ENCODE data around the gene ARHGAP10. TPM values are rescaled to one million over a fixed set of nuclear protein-coding genes. Genes with fewer than 3 reads are reported as not detected.
"Not testable (repeated sequence)": the region's sequence is repeated elsewhere in the genome, so short reads cannot be mapped to it uniquely, and the experiment has no call there.

Gene ARHGAP10
- total RNA-seq, 2 donors from 2014 or later, result 23.9 to 28.7 TPM

DNA sequence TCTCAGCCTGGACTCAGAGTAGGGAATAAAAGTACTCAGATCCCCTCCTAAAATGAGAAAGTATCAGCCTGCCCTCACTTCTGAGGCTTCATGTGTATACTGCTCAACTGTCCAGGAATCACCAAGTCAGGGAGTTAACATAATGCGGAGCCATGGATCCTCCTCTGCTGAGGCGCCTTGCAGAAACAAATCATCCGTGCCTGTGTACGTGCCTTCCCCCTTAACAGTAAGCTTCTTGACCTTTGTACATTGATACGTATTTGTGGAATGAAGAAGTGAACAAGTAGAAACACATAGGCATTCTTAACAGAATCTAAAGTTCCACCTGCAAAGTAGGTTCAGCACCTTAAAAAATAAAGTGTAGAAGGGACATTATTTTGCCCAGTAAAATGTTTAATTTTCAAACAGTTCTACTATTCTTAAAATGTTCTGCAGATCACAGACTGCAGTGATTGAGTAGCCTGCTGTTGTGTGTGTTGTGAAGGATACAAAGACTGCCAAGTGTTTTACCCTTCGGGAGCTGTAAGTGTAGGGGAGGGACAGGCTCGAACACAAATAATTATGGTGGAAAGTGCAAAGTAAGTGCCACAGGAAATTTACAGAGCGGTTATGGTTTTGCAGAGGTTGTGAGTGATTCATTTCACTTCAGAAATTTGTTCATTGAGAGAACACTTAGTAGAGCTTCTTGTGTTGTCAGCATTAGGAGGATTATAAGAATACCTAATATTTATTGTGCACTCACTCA, 61.9 kb downstream of the ARHGAP10 start:
- H3K9me3 ChIP-seq, result no peaks in the 10 kb centered on the region
- H3K36me3 ChIP-seq (replicated peaks in 1 of 2; ENCODE audit: insufficient read depth in 1 of 2, low read depth in 2 of 2), result no peaks in the 10 kb centered on the region
- TF ChIP-seq POLR2A (IDR thresholded peaks at IDR 0.05) (no peak), CTCF (IDR thresholded peaks at IDR 0.05) (no peak)
- ATAC-seq, result no peak
- intact Hi-C loops (cut with DNase I), result no loop called here
- H3K4me3 ChIP-seq, result no peak overlapping the region
- no peak for DNase-seq
- no peaks in the 10 kb centered on the region for H3K27me3 ChIP-seq
- WGBS, 2 donors, result 50 to 54% methylated on average over 8 of the region's 8 CpGs
- no peak overlapping the region for H3K27ac ChIP-seq
- H3K4me1 ChIP-seq, result peaks cover 30% of the 10 kb centered on the region

GRCh38 chr4:147794314-147794680, 62.4 kb downstream of the ARHGAP10 start:
- Histone ChIP-seq H3K4me1 (peaks cover 24% of the 10 kb centered on the region), H3K27ac (no peak overlapping the region), H3K36me3 (replicated peaks in 1 of 2; ENCODE audit: insufficient read depth in 1 of 2, low read depth in 2 of 2) (no peaks in the 10 kb centered on the region), H3K27me3 (no peaks in the 10 kb centered on the region), H3K9me3 (no peaks in the 10 kb centered on the region), H3K4me3 (no peak overlapping the region)
- ATAC-seq (no peak), DNase-seq (no peak)
- intact Hi-C loops (cut with DNase I), result no loop called here
- TF ChIP-seq POLR2A (IDR thresholded peaks at IDR 0.05), result no peak
- no peak for TF ChIP-seq CTCF (IDR thresholded peaks at IDR 0.05)
- WGBS, 2 donors, result 92 to 97% methylated on average over 1 of the region's 1 CpG

DNA sequence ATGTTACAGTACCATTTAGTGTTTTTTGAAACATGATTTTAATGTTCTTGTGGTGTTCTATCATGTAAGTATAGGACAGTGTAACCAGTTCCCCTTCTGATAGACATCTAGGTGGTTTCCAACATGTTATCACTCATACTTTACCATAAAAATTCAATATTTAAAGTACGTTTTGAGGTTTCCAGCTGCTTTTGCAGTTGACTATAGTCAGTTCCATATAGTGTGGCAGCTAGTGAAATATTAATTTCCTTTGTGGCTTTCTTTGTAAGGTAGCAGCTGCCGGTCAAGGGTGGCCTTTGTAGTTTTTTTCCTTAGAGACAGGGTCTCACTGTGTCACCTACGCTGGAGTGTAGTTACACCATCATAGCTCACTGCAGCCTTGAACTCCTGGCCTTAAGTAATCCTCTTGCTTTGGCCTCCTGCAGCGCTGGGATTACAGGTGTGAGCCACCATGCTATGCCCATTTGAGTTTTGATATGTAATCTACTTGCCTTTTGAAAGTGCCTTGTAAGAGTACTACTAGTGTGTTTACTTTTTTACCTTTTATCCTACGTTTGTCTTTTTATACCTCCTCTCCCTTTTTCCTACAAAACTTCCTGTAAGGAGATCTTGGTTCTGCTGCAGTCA, 63.0 kb downstream of the ARHGAP10 start:
- ATAC-seq (no peak), DNase-seq (no peak)
- peaks cover 18% of the 10 kb centered on the region for H3K4me1 ChIP-seq
- no peak for TF ChIP-seq POLR2A (IDR thresholded peaks at IDR 0.05)
- no peak for TF ChIP-seq CTCF (IDR thresholded peaks at IDR 0.05)
- intact Hi-C loops (cut with DNase I), result no loop called here
- H3K4me3 ChIP-seq, result no peak overlapping the region
- H3K36me3 ChIP-seq (replicated peaks in 1 of 2; ENCODE audit: insufficient read depth in 1 of 2, low read depth in 2 of 2), result no peaks in the 10 kb centered on the region
- no peaks in the 10 kb centered on the region for H3K9me3 ChIP-seq
- no peak overlapping the region for H3K27ac ChIP-seq
- WGBS, 2 donors, result 62 to 69% methylated on average over 5 of the region's 5 CpGs
- no peaks in the 10 kb centered on the region for H3K27me3 ChIP-seq

- H3K27me3 ChIP-seq; H3K9me3 ChIP-seq; H3K4me1 ChIP-seq; H3K36me3 ChIP-seq (replicated peaks in 1 of 2; ENCODE audit: insufficient read depth in 1 of 2, low read depth in 2 of 2); ATAC-seq; H3K27ac ChIP-seq; H3K4me3 ChIP-seq; DNase-seq; intact Hi-C loops (cut with DNase I): not testable (repeated sequence)
- WGBS, 2 donors, result 83 to 91% methylated on average over 4 of the region's 4 CpGs
Observed at GRCh38 chr4:147799057-147799456, 67.2 kb downstream of the ARHGAP10 start.

DNA sequence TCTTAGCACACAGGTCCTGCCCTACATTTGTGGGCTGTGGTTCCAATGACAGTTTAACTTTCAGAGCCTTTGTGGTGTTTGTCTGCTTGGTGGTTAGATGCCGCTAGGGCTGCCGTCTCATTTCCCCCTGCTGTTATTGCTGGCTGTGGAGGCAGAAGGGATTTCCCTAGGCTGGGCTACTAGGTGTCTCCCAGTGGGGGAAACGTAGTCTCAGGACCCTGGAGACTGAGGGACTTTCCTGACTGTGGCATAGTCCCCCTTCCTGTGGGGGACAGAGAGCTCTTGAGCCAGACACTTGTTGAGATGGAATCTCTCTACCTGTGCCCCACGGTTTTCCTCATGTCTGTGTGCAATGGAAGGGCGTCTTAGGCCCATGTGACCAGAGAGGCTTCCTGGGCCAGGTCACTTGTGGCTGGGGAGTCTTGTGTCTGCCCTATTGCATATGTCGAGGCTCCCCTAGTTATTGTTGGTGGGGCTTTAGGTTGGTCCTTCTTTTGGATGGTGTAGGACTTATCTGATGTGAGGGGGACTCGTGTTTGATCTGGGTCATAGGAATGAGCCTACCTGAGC, 68.2 kb downstream of the ARHGAP10 start:
- Histone ChIP-seq H3K36me3 (replicated peaks in 1 of 2; ENCODE audit: insufficient read depth in 1 of 2, low read depth in 2 of 2) (no peaks in the 10 kb centered on the region), H3K9me3 (no peaks in the 10 kb centered on the region), H3K27me3 (no peaks in the 10 kb centered on the region), H3K4me1 (no peaks in the 10 kb centered on the region), H3K27ac (no peak overlapping the region), H3K4me3 (no peak overlapping the region)
- intact Hi-C loops (cut with DNase I), result no loop called here
- no peak for DNase-seq
- TF ChIP-seq POLR2A (IDR thresholded peaks at IDR 0.05) (no peak), CTCF (IDR thresholded peaks at IDR 0.05) (no peak)
- 76 to 97% methylated on average over 7 of the region's 7 CpGs for WGBS, 2 donors
- ATAC-seq, result no peak
